GM18505 (cell line): ENCODE measurements around the gene AGAP1.

ENCODE experiments used
- ATAC-seq: cut with Tn5 transposase; IDR thresholded peaks from one replicate; pipeline ENCODE4 v1.9.1; 2021; ENCODE audit not compliant: unreplicated experiment
- POLR2A ChIP-seq: IDR thresholded peaks from 4 replicates; pipeline ENCODE4 v1.6.1; 2011; ENCODE audit warnings: borderline replicate concordance; ENCODE audit not compliant: insufficient read depth, insufficient read length; ENCODE audit errors: extremely low read depth

AGAP1 gene

GRCh38 chr2:235697041-235697440 lies 203.2 kb downstream of the AGAP1 start:
- ATAC-seq, result no peak
- no peak for TF ChIP-seq POLR2A

DNA sequence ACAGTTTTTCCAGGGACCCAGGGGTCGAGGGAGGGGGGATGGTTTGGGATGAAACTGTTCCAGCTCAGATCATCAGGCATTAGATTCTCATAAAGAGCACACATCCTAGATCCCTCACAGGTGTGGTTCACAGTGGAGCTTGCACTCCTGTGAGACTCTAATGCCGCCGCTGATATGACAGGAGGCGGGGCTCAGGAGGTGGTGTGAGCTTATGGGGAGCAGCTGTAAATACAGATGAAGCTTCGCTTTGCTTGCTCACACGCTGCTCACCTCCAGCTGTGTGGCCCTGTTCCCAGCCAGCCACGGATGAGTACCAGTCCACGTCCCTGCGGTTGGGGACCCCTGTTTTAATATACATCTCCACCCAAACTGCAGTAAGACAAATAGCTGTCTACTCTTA lies 204.2 kb downstream of the AGAP1 start:
- no peak for ATAC-seq
- no peak for TF ChIP-seq POLR2A

DNA sequence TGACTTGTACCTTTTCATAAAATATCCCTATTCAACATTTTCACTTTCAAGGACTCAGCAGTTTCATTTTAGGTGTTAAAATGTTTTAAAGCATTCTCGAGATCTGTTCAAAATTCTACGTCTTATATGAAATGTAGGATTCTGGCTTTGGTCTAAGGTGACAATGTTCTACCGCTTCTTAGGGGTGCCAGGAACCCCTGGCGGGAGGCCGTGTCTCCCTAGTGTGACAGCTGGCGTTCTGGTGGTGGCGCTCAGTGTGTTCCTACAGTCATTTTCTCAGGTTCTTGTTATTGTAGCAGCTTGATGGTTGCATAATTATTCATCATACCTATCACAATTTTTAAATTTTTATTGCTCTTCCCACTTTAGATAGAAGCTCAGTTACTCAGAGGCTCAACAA lies 204.6 kb downstream of the AGAP1 start:
- TF ChIP-seq POLR2A, result no peak
- no peak for ATAC-seq

DNA sequence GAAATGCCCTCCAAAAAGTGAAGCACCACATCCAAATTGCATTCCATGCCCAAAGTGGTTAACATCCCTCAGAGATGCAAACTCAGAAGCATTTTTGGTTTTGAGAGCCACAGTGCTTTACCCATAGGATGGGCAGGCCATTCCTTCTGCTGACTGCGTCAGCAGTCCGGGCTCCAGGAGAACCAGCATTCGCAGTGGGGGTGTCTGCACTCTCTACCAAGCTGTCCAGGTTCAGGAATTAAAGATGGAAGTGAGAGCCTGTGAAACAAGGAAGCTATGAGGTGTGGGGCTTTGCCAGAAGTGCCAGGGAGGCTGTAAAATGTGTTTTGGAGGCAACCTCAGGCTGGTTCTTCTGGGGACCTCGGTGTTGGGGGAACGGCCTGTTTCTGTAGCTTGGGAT lies 205.7 kb downstream of the AGAP1 start:
- ATAC-seq, result no peak
- TF ChIP-seq POLR2A, result no peak

GRCh38 chr2:235701206-235701981 lies 207.6 kb downstream of the AGAP1 start:
- TF ChIP-seq POLR2A, result no peak
- ATAC-seq, result no peak

- TF ChIP-seq POLR2A, result no peak
Observed at GRCh38 chr2:235702186-235702585, 208.3 kb downstream of the AGAP1 start.

GRCh38 chr2:235703711-235704295 lies 210.0 kb downstream of the AGAP1 start:
- ATAC-seq, result no peak
- TF ChIP-seq POLR2A, result no peak

More at GRCh38 chr2:235702186-235702585, 208.3 kb downstream of the AGAP1 start:
- ATAC-seq, result no peak

DNA sequence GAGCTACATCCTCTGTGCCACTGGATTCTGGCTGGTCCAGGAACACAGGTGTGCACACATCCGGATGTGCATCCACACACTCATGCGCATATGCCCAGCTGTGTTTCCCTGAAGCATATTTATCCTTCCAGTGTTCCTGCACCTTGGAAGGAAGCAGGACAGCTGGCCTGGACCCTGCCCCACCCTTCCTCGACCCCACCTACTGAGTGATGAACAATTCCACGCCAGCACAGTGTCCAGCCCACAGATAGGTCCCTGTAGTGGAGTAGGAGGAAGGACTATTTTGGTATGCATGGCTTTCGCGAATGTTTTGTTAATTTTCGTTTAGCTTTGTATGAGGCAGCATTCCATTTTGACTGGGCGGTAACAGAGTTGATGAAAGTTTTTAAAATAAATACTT lies 211.5 kb downstream of the AGAP1 start:
- TF ChIP-seq POLR2A, result no peak
- ATAC-seq, result no peak

DNA sequence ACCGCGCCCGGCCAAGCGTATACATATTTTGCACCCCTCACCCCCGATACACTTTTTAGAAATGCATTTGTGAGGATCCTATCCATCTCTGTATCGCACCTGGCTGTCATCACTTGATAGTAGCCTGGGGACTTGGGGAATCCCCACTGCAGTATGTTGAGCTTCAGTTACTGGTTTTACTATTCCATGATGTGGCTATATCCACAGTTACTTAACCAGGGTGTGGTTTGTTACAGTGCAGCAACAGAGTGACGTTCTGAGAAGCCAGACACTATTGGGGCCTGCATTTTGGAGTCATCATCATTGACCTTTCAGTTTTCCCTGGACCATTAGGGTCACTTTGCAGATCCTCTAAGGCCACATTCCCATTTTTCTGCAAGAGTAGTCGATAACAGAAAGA lies 212.7 kb downstream of the AGAP1 start:
- TF ChIP-seq POLR2A, result no peak

GRCh38 chr2:235707411-235708096 lies 213.7 kb downstream of the AGAP1 start:
- TF ChIP-seq POLR2A, result no peak
- no peak for ATAC-seq

More for the DNA sequence above, 212.7 kb downstream of the AGAP1 start:
- no peak for ATAC-seq

- TF ChIP-seq POLR2A, result no peak
Observed at GRCh38 chr2:235709124-235709813, 215.4 kb downstream of the AGAP1 start.

GRCh38 chr2:235709969-235710879 lies 216.4 kb downstream of the AGAP1 start:
- ATAC-seq, result no peak
- TF ChIP-seq POLR2A, result no peak

More at GRCh38 chr2:235709124-235709813, 215.4 kb downstream of the AGAP1 start:
- ATAC-seq, result no peak
